Measurements from ENCODE around the gene GRIN2A. TPM values are rescaled to one million over a fixed set of nuclear protein-coding genes. Genes with fewer than 3 reads are reported as not detected.

Gene GRIN2A
- total RNA-seq, 1 donor from 2014 or later: 7.8 TPM

DNA sequence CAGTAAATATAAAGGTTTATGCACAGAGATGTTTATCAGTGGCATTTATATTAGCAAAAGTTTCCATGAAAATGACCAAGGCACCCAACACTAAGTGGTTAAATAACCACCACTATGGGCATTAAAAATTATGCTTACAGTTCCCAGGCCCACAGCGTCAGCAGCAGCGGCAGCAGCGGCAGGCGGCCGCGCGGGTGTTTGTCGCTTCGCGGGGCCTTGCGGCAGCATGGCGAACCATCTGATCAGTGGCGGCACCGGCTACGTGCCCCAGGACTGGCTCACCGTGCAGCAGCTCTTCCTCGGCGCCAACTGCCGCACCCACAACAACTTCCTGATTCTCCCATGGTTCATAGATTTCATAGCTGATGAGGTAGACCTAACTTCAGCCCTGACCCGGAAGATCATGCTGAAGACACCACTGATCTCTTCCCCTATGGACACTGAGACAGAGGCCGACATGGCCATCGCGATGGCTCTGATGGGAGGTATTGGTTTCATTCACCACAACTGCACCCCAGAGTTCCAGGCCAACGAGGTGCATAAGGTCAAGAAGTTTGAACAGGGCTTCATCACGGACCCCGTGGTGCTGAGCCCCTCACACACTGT is 71.0 kb downstream of the GRIN2A start:
- Histone ChIP-seq H3K27me3 (no peaks in the 10 kb centered on the region), H3K36me3 (no peaks in the 10 kb centered on the region), H3K4me3 (no peak overlapping the region), H3K4me1 (peaks cover 6 to 18% of the 10 kb centered on the region in 2 donors), H3K9me3 (no peaks in the 10 kb centered on the region), H3K27ac (no peak overlapping the region)
- intact Hi-C loops (cut with DNase I): no loop called here
- TF ChIP-seq, protein P1, sequence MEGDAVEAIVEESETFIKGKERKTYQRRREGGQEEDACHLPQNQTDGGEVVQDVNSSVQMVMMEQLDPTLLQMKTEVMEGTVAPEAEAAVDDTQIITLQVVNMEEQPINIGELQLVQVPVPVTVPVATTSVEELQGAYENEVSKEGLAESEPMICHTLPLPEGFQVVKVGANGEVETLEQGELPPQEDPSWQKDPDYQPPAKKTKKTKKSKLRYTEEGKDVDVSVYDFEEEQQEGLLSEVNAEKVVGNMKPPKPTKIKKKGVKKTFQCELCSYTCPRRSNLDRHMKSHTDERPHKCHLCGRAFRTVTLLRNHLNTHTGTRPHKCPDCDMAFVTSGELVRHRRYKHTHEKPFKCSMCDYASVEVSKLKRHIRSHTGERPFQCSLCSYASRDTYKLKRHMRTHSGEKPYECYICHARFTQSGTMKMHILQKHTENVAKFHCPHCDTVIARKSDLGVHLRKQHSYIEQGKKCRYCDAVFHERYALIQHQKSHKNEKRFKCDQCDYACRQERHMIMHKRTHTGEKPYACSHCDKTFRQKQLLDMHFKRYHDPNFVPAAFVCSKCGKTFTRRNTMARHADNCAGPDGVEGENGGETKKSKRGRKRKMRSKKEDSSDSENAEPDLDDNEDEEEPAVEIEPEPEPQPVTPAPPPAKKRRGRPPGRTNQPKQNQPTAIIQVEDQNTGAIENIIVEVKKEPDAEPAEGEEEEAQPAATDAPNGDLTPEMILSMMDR (IDR thresholded peaks at IDR 0.05): no peak
- DNase-seq (ENCODE audit: low spot score in 2 of 2): no peak

DNA sequence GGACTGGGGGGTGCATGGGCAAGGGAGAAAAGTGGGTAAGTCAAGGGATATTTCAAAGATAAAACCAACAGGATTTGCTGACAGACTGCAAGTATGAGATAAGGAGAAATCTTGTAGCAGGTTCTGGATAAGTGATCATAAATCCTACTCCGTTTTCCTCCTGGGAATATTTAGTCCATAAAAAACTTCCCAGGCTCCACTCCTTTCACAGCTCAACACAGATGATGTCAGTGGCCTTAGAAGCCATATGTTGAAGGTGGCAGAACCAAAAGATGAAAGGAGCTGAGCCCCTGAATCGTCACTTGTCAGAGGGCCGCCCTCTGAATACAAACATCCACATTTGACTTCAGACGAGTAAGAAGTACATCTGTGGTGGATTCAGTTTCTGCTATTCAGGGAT is 71.7 kb downstream of the GRIN2A start:
- Histone ChIP-seq H3K4me1 (peaks cover 6 to 17% of the 10 kb centered on the region in 2 donors), H3K4me3 (no peak overlapping the region), H3K9me3 (no peaks in the 10 kb centered on the region), H3K27me3 (no peaks in the 10 kb centered on the region), H3K27ac (no peak overlapping the region), H3K36me3 (no peaks in the 10 kb centered on the region)
- intact Hi-C loops (cut with DNase I): no loop called here
- TF ChIP-seq, protein P1 (IDR thresholded peaks at IDR 0.05): no peak
- DNase-seq (ENCODE audit: low spot score in 2 of 2): no peak

DNA sequence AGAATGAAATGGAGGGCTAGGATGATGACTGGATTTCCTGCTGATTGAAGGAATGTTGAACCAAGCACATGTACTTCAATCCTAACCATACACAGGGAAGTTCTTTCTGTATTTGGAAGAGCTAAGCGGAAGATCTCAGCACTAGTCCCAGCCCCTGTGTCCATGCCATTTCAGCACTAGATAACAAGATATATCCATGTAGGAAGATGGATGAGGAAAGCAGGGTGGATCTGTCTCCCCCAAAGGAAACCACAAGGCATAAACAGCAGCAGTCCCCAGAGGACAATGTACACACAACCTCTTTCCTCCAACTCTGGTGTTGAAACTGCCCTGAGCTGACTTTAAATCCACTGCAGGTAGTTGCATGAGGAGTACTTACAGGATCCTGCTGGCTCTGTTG is 75.1 kb downstream of the GRIN2A start:
- intact Hi-C loops (cut with DNase I): no loop called here
- Histone ChIP-seq H3K36me3 (no peaks in the 10 kb centered on the region), H3K27me3 (no peaks in the 10 kb centered on the region), H3K4me1 (no peaks in the 10 kb centered on the region), H3K4me3 (no peak overlapping the region), H3K27ac (no peak overlapping the region), H3K9me3 (no peaks in the 10 kb centered on the region)
- DNase-seq (ENCODE audit: low spot score in 2 of 2): peak in 1 of 2 donors; percentile 15
- TF ChIP-seq, protein P1 (IDR thresholded peaks at IDR 0.05): no peak

DNA sequence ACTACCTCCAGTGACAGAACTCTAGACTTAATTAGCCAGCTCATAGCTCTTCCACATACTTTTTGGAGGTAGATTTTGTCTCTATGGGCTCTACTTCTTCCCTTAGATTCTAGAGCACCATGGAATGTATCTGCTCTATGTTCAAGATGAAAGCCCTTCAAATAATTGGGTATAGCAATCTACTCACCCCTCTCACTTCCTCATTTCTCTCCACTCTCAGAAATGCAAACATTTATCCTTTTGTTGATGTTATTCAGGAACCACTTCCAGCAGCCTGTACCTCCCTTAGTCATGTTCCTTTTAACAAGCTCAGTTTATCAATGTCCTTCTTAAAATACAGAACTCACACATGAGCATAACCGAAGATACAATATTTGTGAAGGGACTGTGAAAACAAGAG is 78.5 kb downstream of the GRIN2A start:
- intact Hi-C loops (cut with DNase I): no loop called here
- H3K27ac ChIP-seq: no peak overlapping the region
- TF ChIP-seq, protein P1 (IDR thresholded peaks at IDR 0.05): no peak

DNA sequence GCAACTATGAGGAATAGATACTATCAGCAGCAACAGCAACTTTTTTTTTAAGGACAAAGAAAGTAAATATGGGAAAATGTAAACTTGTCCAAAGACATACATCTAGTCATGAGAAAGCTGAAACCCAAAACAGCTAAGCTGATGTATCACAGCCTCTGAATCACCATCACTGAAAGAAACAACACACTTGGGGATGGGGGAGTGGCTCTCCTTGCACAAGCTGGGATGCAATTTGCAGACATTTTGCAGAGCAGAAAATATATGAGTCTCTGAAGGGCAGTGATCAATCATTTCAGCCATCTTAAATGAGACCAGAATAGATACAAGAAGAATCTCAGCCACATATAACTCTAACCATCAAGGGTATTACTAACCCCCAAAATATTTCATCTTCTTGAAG is 79.1 kb downstream of the GRIN2A start:
- H3K9me3 ChIP-seq: no peaks in the 10 kb centered on the region
- TF ChIP-seq, protein P1 (IDR thresholded peaks at IDR 0.05): no peak
- no peaks in the 10 kb centered on the region for H3K36me3 ChIP-seq
- H3K27ac ChIP-seq: no peak overlapping the region
- no peak overlapping the region for H3K4me3 ChIP-seq
- intact Hi-C loops (cut with DNase I): no loop called here
- no peaks in the 10 kb centered on the region for H3K4me1 ChIP-seq
- DNase-seq (ENCODE audit: low spot score in 2 of 2): peak in 1 of 2 donors; percentile 12
- H3K27me3 ChIP-seq: no peaks in the 10 kb centered on the region

More for the DNA sequence above, 78.5 kb downstream of the GRIN2A start:
- no peaks in the 10 kb centered on the region for H3K4me1 ChIP-seq
- H3K9me3 ChIP-seq: no peaks in the 10 kb centered on the region
- H3K36me3 ChIP-seq: no peaks in the 10 kb centered on the region
- H3K4me3 ChIP-seq: no peak overlapping the region
- DNase-seq (ENCODE audit: low spot score in 2 of 2): no peak
- H3K27me3 ChIP-seq: no peaks in the 10 kb centered on the region

DNA sequence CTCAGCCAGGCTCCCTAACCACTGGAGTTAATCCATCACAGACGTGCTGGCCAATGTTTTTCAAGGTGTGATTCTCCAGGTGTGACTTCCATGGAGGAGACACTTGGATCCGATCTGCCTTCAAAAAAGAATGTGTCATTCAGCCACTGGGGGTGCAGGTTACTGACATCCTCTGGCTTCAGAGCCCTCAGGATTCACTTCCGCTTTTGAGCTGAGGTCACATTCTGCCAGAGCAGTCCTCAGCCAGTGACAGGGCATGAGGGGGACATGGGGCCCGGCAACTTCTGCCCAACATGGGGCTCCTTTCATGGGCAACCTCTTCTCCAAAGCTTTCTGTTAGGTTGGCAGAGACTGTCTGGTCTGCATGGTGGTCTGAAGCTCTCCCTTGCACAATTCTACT is 81.4 kb downstream of the GRIN2A start:
- intact Hi-C loops (cut with DNase I): no loop called here
- peak in 1 of 2 donors; percentile 16 for DNase-seq (ENCODE audit: low spot score in 2 of 2)
- H3K4me3 ChIP-seq: no peak overlapping the region
- H3K4me1 ChIP-seq: no peaks in the 10 kb centered on the region
- no peaks in the 10 kb centered on the region for H3K27me3 ChIP-seq
- TF ChIP-seq, protein P1 (IDR thresholded peaks at IDR 0.05): no peak
- H3K27ac ChIP-seq: no peak overlapping the region
- no peaks in the 10 kb centered on the region for H3K9me3 ChIP-seq
- H3K36me3 ChIP-seq: no peaks in the 10 kb centered on the region
